Gastrocnemius medialis (tissue), 4 donors: ENCODE measurements around the gene EEFSEC.

Experiments
- POLR2A ChIP-seq, 2 donors: fragments of 450-650 bp; IDR thresholded peaks; one replicate each; pipeline ENCODE4 v1.6.1; 2017; ENCODE audit warnings: antibody characterized with exemption in 2 of 2, mild to moderate bottlenecking in 2 of 2, moderate library complexity in 2 of 2
- TF ChIP-seq, protein P1 (sequence below), 5 experiments: fragments of 450-650 bp in 3 of 5; fragments of 200-600 bp in 2 of 5; sonication (generic) in 2 of 5; IDR thresholded peaks in 4 of 5; conservative IDR thresholded peaks in 1 of 5; 1 replicate in 4 of 5; 2 replicates in 1 of 5; pipeline ENCODE4 v1.5.1; 2016 to 2019; ENCODE audit warnings: antibody characterized with exemption in 5 of 5, mild to moderate bottlenecking in 3 of 5, moderate library complexity in 3 of 5

DNA sequence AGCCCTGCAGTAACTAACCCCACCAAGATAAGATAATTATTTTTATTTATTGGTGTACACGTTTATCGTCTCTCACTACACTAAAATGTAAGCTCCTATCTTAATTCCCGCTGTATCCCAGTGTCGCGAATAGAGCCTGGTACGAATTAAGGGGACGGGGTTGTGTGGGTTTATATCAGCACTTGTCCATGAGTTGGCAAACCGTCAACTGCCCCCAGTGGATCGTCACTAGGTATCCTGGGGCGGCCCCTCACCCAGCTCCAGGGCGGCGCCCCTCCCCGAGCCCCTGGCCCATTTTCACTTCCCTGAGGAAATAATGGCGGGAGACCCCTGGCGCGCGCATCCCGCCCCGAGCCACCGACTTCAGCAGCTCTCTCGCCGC is 30.1 kb upstream of the EEFSEC start:
- TF ChIP-seq, protein P1, sequence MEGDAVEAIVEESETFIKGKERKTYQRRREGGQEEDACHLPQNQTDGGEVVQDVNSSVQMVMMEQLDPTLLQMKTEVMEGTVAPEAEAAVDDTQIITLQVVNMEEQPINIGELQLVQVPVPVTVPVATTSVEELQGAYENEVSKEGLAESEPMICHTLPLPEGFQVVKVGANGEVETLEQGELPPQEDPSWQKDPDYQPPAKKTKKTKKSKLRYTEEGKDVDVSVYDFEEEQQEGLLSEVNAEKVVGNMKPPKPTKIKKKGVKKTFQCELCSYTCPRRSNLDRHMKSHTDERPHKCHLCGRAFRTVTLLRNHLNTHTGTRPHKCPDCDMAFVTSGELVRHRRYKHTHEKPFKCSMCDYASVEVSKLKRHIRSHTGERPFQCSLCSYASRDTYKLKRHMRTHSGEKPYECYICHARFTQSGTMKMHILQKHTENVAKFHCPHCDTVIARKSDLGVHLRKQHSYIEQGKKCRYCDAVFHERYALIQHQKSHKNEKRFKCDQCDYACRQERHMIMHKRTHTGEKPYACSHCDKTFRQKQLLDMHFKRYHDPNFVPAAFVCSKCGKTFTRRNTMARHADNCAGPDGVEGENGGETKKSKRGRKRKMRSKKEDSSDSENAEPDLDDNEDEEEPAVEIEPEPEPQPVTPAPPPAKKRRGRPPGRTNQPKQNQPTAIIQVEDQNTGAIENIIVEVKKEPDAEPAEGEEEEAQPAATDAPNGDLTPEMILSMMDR (IDR thresholded peaks at IDR 0.05 in 4 of 5, conservative IDR thresholded peaks at IDR 0.05 in 1 of 5): no peak
- TF ChIP-seq POLR2A (IDR thresholded peaks at IDR 0.05): no peak
